IMR-90 (cell line): ENCODE measurements around the gene ZNF282. TPM values are rescaled to one million over a fixed set of nuclear protein-coding genes. Genes with fewer than 3 reads are reported as not detected.

Experiments used
- ATAC-seq: fragments of 200-7000 bp; cut with Tn5 transposase; 2 replicates; pipeline ENCODE4 v1.9.1; 2020; ENCODE audit warnings: low read depth, mild to moderate bottlenecking, moderate library complexity
- BruUV-seq: library from RNA; stranded (reverse); fragments of 400-500 nt; replicated peaks from 2 replicates; lab custom pipeline; 2021; lab: Mats Ljungman, UMichigan
- CTCF ChIA-PET: fragments of 300-600 bp; formaldehyde crosslinking; extraction: SDS; loops from one replicate; lab custom pipeline; 2021; ENCODE audit warnings: antibody characterized with exemption; lab: Yijun Ruan, JAX
- POLR2A ChIA-PET: fragments of 300-600 bp; sonication (Branson Sonifier 250); formaldehyde crosslinking; loops from one replicate; lab custom pipeline; 2022; ENCODE audit warnings: antibody characterized with exemption; ENCODE audit not compliant: unreplicated experiment; lab: Charles Lee
- DNase-seq: peaks from one replicate; pipeline ENCODE4 v3.0.0; 2013
- H2AFZ ChIP-seq: replicated peaks from 2 replicates; pipeline ENCODE3; 2013; ENCODE audit warnings: low read length, mild to moderate bottlenecking; ENCODE audit not compliant: poor library complexity
- H2AK5ac ChIP-seq: 2 replicates; pipeline ENCODE4 v1.6.1; 2013; ENCODE audit warnings: low read depth, low read length, inconsistent platforms
- H2AK9ac ChIP-seq: replicated peaks from 2 replicates; pipeline ENCODE3; 2013; ENCODE audit warnings: mild to moderate bottlenecking, low read depth, low read length, moderate library complexity; ENCODE audit not compliant: poor library complexity
- H2BK120ac ChIP-seq: 2 replicates; pipeline ENCODE4 v1.6.1; 2013; ENCODE audit warnings: low read depth, low read length, inconsistent platforms
- H2BK15ac ChIP-seq: 3 replicates; pipeline ENCODE4 v1.6.1; 2013; ENCODE audit warnings: low read depth, low read length, inconsistent platforms
- H2BK20ac ChIP-seq: 2 replicates; pipeline ENCODE4 v1.6.1; 2013; ENCODE audit warnings: low read depth, mild to moderate bottlenecking, inconsistent platforms, low read length, moderate library complexity
- H2BK5ac ChIP-seq: 2 replicates; pipeline ENCODE4 v1.6.1; 2013; ENCODE audit warnings: mild to moderate bottlenecking, low read depth, low read length, inconsistent platforms; ENCODE audit not compliant: poor library complexity, severe bottlenecking
- H3K14ac ChIP-seq: replicated peaks from 2 replicates; pipeline ENCODE4 v1.6.1; 2013; ENCODE audit warnings: low read depth, low read length, inconsistent platforms
- H3K18ac ChIP-seq: 2 replicates; pipeline ENCODE4 v1.6.1; 2013; ENCODE audit warnings: low read depth, low read length, control low read depth
- H3K23ac ChIP-seq: 2 replicates; pipeline ENCODE4 v1.6.1; 2013; ENCODE audit warnings: low read depth, low read length, inconsistent platforms
- H3K27ac ChIP-seq: 2 replicates; pipeline ENCODE4 v1.5.1; 2013; ENCODE audit warnings: mild to moderate bottlenecking, control low read depth, low read length; ENCODE audit not compliant: insufficient read depth
- H3K27me3 ChIP-seq: 2 replicates; pipeline ENCODE4 v1.6.1; 2013; ENCODE audit warnings: low read length; ENCODE audit not compliant: control insufficient read depth, insufficient read depth
- H3K36me3 ChIP-seq: 2 replicates; pipeline ENCODE4 v1.6.1; 2013; ENCODE audit warnings: low read length, mixed read lengths; ENCODE audit not compliant: control insufficient read depth, insufficient read depth
- H3K4ac ChIP-seq: 2 replicates; pipeline ENCODE4 v1.6.1; 2013; ENCODE audit warnings: low read depth, low read length, inconsistent platforms
- H3K4me1 ChIP-seq: 2 replicates; pipeline ENCODE4 v1.6.1; 2013; ENCODE audit warnings: low read length, mixed read lengths; ENCODE audit not compliant: control insufficient read depth, insufficient read depth
- H3K4me2 ChIP-seq: 2 replicates; pipeline ENCODE4 v1.6.1; 2013; ENCODE audit warnings: low read depth, mild to moderate bottlenecking, control low read depth, low read length, moderate library complexity
- H3K4me3 ChIP-seq: 2 replicates; pipeline ENCODE4 v1.5.1; 2013; ENCODE audit warnings: low read depth, mild to moderate bottlenecking, control low read depth, low read length, moderate library complexity; ENCODE audit not compliant: insufficient read depth
- H3K56ac ChIP-seq: 2 replicates; pipeline ENCODE4 v1.6.1; 2013; ENCODE audit warnings: low read length, inconsistent platforms; ENCODE audit not compliant: insufficient read depth; ENCODE audit errors: extremely low read depth
- H3K79me1 ChIP-seq, 2 experiments: 2 replicates each; pipeline ENCODE4 v1.6.1; 2013; ENCODE audit warnings: low read length in 2 of 2, inconsistent platforms in 1 of 2, low read depth in 1 of 2
- H3K9ac ChIP-seq: 2 replicates; pipeline ENCODE4 v1.6.1; 2013; ENCODE audit warnings: low read depth, low read length, control low read depth
- H3K9me1 ChIP-seq: 2 replicates; pipeline ENCODE4 v1.6.1; 2013; ENCODE audit warnings: low read length, inconsistent platforms; ENCODE audit not compliant: insufficient read depth
- H3K9me3 ChIP-seq: 2 replicates; pipeline ENCODE4 v1.6.1; 2013; ENCODE audit warnings: low read length; ENCODE audit not compliant: control insufficient read depth, insufficient read depth
- H4K20me1 ChIP-seq: 2 replicates; pipeline ENCODE4 v1.6.1; 2013; ENCODE audit warnings: low read length, inconsistent platforms; ENCODE audit not compliant: insufficient read depth
- H4K5ac ChIP-seq: 2 replicates; pipeline ENCODE4 v1.6.1; 2013; ENCODE audit warnings: mild to moderate bottlenecking, low read depth, low read length, control low read depth
- H4K8ac ChIP-seq, 2 experiments: 2 replicates each; pipeline ENCODE4 v1.6.1; 2013; ENCODE audit warnings: low read depth in 2 of 2, low read length in 2 of 2, control low read depth in 1 of 2, inconsistent platforms in 1 of 2
- H4K91ac ChIP-seq: 2 replicates; pipeline ENCODE4 v1.6.1; 2013; ENCODE audit warnings: low read depth, low read length, inconsistent platforms; ENCODE audit not compliant: insufficient read depth
- BHLHE40 ChIP-seq: fragments of 150-350 bp; IDR thresholded peaks from 2 replicates; pipeline ENCODE4 v1.6.1; 2016; ENCODE audit warnings: mild to moderate bottlenecking, low read depth, low read length
- FOS ChIP-seq: fragments of 150-350 bp; IDR thresholded peaks from 2 replicates; pipeline ENCODE4 v1.6.1; 2016; ENCODE audit warnings: low read depth, low read length
- MXI1 ChIP-seq: IDR thresholded peaks from 2 replicates; pipeline ENCODE4 v1.6.1; 2012; ENCODE audit warnings: low read depth, mild to moderate bottlenecking, low read length, moderate library complexity, borderline replicate concordance
- POLR2A ChIP-seq: IDR thresholded peaks from 2 replicates; pipeline ENCODE4 v1.6.1; 2012; ENCODE audit warnings: mild to moderate bottlenecking, low read depth, low read length
- SMC3 ChIP-seq: fragments of 150-350 bp; IDR thresholded peaks from 2 replicates; pipeline ENCODE4 v1.6.1; 2016; ENCODE audit warnings: low read depth, mild to moderate bottlenecking, antibody characterized with exemption, low read length, moderate library complexity
- WGBS, 2 experiments: methylation state at CpG; one replicate each; pipeline versions ENCODE4 v1.1.5 to v1.1.7; 2013; ENCODE audit warnings: missing lambda C conversion rate in 2 of 2; ENCODE audit not compliant: insufficient read length in 1 of 2; ENCODE audit errors: extremely low coverage in 2 of 2; 5-methylcytosine and 5-hydroxymethylcytosine counted together
- dilution Hi-C: fragments of 300-500 bp; cut with HindIII; formaldehyde crosslinking; loops from one replicate; pipeline ENCODE4 v1.14.3; 2018; ENCODE audit warnings: low sequenced_read_pairs; ENCODE audit not compliant: unreplicated experiment
- in situ Hi-C: fragments of 300-500 bp; cut with MboI; formaldehyde crosslinking; loops from 3 replicates; pipeline ENCODE4 v1.14.3; 2019; ENCODE audit warnings: low sequenced_read_pairs, inconsistent platforms, mixed read lengths
- intact Hi-C: fragments of 100-400 bp; cut with micrococcal nuclease; formaldehyde crosslinking; loops from 2 replicates; pipeline ENCODE4 v1.10.0; 2022
- polyA plus RNA-seq, 3 experiments: library from polyadenylated mRNA; depleted of rRNA; stranded (reverse); fragments of >200 nt; gene quantifications; 2 replicates each; pipeline ENCODE4 v1.2.3, GENCODE V29; 2012; ENCODE audit warnings: low replicate concordance in 1 of 3
- total RNA-seq: library from RNA; depleted of rRNA; stranded (reverse); fragments of >200 nt; gene quantifications from 2 replicates; pipeline ENCODE4 v1.2.3, GENCODE V29; 2012
- TF ChIP-seq, protein P1 (sequence below): fragments of 150-350 bp; IDR thresholded peaks from 2 replicates; pipeline ENCODE4 v1.6.1; 2017; ENCODE audit warnings: mild to moderate bottlenecking, antibody characterized with exemption, low read length, low read depth

Gene ZNF282
- total and polyA plus RNA-seq, 2 of the 4 experiments (the other 2 are of a cell fraction): 7.2 to 11.9 TPM

DNA sequence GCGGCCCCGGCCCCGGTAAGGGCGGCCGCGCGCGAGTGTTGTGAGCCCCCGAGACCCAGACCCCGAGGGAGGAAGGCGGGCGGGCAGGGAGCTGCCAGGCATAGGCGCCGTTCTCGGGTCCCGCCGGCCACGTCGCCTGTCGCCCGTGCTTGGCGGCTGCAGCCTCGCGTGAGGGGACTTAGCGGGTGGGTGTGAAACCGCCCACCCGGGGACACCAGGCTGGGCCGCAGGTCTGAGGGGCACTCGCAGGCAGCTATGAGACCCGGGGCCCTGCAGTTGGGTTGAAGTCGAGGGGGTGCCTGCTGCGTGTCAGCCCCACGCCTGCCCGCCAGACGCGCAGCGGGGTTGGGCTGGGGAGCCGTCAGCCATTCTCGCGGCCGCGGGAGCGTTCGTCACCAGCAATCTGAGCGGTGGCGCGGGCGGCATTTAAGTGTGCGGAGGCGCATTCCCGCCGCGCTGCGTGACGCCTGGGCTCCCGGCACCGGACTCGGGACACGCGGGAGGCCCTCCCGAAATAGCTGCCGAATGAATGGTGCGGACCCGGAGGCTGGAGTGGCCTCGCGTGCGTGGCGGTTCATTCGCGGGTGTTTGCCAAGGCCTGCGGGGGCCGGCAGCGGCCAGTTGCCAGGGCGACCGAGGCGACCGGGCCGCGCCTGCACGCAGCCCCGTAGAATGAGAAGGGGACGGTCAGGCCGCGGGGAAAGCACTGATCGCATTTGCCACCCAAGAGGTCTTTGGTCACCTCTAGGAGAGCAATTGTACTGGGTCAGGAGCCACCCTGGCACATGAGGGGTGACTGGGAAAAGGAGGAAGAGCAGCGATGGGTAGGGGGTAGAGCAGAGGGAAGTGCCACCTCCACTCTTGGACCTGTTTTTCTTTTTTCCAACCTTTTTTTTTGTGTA, 47.3 kb upstream of the ZNF282 start:
- CTCF ChIA-PET: interaction anchor here (0.5 to 1.9 kb wide), 6 partner anchors 12 to 56 kb away, joined by 3 to 5 read pairs (median 4); partner anchors contain the start of gene ZNF282

More for the DNA sequence above, 47.3 kb upstream of the ZNF282 start:
- Histone ChIP-seq H3K4ac (peak overlapping the region; percentile 45), H2BK15ac (no peak overlapping the region), H3K9ac (peak overlapping the region; percentile 83), H2AK5ac (peak overlapping the region; percentile 76; the same call in 1 of the 2 replicates), H3K23ac (peak overlapping the region; percentile 54), H2BK20ac (no peak overlapping the region), H3K9me3 (no peaks in the 10 kb centered on the region), H2AFZ (peak overlapping the region; percentile 98), H3K56ac (peak overlapping the region; percentile 53; the same call in 1 of the 2 replicates), H4K8ac (peak overlapping the region; percentile 74 to 99; a peak in 2 of 4 replicates), H4K5ac (no peak overlapping the region), H4K91ac (no peak overlapping the region), H3K27ac (peak overlapping the region; percentile 63), H3K27me3 (no peaks in the 10 kb centered on the region), H2BK120ac (no peak overlapping the region), H3K4me1 (0 out of 2 replicates have a peak, but pooled peaks cover 2% of the 10 kb centered on the region), H3K79me1 (peaks cover 5 to 38% of the 10 kb centered on the region in 2 experiments; a peak in 3 of 4 replicates), H3K4me3 (peak overlapping the region; percentile 67), H4K20me1 (peaks cover 21% of the 10 kb centered on the region), H3K36me3 (no peaks in the 10 kb centered on the region), H3K18ac (no peak overlapping the region), H2AK9ac (peak overlapping the region; percentile 92), H3K4me2 (peak overlapping the region; percentile 83), H2BK5ac (peak overlapping the region; percentile 62), H3K14ac (peak overlapping the region; percentile 38), H3K9me1 (peaks cover 12% of the 10 kb centered on the region)
- TF ChIP-seq FOS (no peak), BHLHE40 (peak; percentile 65), MXI1 (peak; percentile 79; the same call in 1 of the 2 replicates), POLR2A (peak; percentile 22; the same call in 1 of the 2 replicates), SMC3 (no peak)
- TF ChIP-seq, protein P1, sequence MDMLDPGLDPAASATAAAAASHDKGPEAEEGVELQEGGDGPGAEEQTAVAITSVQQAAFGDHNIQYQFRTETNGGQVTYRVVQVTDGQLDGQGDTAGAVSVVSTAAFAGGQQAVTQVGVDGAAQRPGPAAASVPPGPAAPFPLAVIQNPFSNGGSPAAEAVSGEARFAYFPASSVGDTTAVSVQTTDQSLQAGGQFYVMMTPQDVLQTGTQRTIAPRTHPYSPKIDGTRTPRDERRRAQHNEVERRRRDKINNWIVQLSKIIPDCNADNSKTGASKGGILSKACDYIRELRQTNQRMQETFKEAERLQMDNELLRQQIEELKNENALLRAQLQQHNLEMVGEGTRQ: no peak
- DNase-seq (peak; percentile 51), ATAC-seq (peak; percentile 58)
- intact Hi-C loops: loop anchor here (1.0 kb wide), 1 partner anchor 22 kb away; the partner anchor contains the start of gene ZNF425
- in situ Hi-C loops: no loop called here
- WGBS, 2 experiments: 0% methylated on average over 49 of the region's 86 CpGs; no CpG with 5 or more reads in 1 of the 2 experiments
- POLR2A ChIA-PET: no interaction called here
- dilution Hi-C loops: no loop called here
- no TSS peak for BruUV-seq
